Measurements from ENCODE around the gene TNFAIP8L2.
"Not testable (repeated sequence)": the region's sequence is repeated elsewhere in the genome, so short reads cannot be mapped to it uniquely, and the experiment has no call there.

Gene TNFAIP8L2

DNA sequence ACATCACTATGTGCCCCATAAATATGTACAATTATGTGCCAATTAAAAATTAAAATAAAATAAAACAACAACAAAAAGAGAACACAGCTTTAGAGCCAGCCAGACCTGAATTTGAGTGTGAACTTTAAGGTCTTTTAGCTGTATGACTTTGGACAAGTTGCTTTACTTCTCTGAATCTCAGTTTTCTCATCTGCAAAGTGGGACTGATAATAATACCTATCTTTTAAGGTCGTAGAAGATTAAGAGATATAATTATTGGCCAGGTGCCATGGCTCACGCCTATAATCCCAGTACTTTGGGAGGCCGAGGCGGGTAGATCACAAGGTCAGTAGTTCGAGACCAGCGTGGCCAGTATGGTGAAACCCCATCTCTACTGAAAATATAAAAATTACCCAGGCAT, 36.9 kb downstream of the TNFAIP8L2 start:
- DNase-seq, result no peak

DNA sequence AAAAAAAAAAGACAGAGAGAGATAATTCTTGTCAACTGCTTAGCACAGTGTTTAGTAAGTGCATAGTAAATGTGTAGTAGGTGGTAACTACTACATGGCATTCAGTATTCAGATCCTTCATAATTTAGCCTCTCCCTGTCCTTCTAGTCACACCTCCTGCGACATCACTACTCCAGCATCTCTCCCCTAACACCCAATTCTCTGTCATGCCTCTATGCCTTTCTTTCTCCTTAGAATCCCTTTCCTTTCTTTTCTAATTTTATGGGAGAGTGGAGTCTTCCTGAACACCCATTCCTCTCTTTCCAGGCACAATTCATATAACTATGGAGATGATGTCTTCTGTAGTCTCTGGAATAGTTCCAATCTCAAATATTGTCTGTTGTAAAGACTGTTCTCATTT, 37.4 kb downstream of the TNFAIP8L2 start:
- no peak for DNase-seq

DNA sequence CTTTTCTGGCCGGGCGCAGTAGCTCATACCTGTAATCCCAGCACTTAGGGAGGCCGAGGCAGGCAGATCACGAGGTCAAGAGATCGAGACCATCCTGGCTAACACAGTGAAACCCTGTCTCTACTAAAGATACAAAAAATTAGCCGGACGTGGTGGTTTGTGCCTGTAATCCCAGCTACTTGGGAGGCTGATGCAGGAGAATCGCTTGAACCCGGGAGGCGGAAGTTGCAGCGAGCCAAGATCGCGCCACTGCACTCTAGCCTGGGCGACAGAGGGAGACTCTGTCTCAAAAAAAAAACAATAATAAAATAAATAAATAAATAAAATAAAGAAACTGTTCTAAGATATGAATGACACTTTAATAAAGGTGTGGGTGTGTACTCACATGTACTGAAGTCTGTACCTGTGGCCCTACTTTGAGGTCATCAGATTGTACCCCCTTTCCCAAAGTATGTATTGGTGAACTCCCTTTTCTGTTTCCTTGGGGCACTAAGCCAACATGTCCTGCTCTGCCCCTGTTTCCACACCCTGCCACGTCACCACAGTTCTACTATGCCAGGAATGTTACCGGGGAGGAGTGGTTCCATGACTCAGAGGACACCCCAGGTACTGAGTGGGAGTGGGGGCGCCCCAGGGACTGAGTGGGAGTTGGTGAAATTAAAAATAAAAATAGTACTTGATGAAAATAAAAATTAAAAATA, 38.6 kb downstream of the TNFAIP8L2 start:
- DNase-seq, result not testable (repeated sequence)

DNA sequence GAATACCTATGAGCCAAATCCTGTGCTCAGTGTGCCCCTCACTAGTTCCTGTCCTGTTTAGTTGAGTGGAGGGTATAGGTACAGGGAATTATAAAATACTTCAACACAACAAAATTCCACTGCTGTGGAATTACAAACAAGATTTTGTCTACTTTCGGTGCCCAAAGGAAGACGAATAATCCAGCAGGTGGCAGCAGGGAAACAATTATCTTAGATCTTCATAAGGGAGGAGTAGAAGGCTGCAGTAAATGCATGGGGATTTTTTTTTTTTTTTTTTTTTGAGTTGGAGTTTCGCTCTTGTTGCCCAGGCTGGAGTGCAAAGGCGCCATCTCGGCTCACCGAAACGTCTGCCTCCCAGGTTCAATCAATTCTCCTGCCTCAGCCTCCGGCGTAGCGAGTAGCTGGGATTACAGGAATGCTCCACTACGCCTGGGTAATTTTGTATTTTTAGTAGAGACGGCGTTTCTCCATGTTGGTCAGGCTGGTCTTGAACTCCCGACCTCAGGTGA, 39.9 kb downstream of the TNFAIP8L2 start:
- DNase-seq, result peak; percentile 49

DNA sequence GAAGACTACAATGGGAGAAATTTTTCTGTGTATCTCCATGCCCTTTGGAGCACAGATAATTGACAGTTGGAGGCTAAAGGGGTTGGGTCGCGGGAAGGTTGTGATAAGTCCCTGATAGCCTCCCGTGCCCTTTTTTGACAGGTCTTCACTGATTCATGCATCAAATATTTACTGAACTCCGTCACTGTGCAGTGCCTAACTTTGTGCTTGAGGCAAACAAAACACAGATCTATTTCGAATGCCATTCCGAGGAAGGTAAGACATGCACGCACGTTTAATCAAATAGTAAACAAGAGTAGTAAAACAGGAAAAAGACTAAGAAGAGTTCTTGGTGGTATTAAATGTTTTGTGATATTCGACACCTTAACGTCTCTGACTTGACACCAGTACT, 41.4 kb downstream of the TNFAIP8L2 start:
- no peak for DNase-seq

DNA sequence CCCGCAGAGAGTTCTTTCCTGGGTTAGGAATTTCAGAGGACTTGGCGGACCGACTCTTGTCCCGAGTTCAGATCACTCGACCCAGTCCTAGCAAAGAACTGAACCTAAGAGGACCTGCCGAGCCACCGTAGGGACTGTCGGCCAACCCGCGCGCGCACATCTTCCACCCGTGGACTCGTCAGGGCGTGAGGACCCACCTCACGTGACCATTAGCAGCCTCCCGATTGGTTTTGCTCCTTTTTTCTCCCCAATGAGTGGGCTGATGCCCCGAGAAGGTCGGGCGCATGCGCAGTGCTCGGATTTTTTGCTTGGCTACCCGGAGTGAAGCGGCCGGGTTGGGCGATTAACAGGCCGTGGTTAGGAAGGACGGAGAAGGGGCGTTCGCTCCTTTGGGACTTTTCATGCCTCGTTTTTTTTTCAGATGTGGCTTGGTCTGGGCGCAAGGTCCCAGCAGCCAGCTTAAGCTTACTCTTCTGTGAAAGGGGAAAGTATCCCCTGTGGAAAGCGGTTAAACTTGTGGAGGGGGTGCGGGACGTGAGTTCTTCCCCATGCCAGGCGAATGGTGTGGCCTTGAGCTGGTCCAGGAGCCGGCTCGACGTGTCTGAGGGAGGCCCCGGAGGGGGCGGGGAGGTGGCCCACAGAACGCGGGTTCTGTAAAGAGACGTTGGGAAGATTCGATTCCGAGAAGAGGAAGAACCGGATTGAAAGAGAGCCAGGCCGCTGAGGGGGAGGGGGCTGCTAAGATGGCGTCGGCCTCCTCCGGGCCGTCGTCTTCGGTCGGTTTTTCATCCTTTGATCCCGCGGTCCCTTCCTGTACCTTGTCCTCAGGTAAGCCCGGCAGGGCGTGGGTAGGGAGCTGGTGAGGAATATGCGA, 42.0 kb downstream of the TNFAIP8L2 start, which contains the start of gene PIP5K1A:
Gene PIP5K1A, plus strand, starts transcription at position 299 of the 874 bp plus-strand sequence. Its CDS starts 445 bp downstream, at position 744.
- peak; percentile 99 for DNase-seq

DNA sequence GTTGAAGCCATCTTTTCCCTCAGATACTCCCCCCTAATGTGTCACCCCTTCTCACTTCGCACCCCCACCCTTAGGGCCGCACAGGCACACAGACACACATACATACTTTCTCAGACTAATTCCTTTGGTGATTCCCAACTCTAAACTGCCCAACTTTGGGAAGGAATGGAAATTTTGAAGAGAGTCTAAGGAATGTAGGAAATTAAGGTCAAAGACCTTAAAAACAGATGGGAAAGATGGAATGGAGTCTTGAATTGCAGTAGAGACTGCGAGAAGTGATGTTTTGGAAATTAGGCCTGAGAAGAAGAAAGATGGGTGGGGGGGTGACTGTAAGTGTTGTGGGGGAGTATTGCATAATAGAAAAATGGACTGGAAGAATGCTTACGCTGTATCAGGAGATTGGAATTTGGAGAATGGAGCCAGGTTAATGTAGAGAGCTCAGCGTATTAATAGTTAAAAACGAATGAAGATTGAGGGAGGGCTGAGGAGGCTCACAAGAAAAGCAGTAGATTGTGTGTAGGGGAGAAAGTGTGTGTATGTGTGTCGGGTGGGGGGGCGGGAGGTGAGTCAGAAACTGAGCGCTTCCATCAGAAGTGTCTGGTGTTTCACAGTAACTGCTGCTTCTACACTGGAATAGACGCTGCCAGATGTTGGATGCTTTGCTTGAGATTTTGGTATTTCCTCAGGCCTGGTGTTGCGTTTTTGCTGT, 43.6 kb downstream of the TNFAIP8L2 start:
- DNase-seq, result no peak

DNA sequence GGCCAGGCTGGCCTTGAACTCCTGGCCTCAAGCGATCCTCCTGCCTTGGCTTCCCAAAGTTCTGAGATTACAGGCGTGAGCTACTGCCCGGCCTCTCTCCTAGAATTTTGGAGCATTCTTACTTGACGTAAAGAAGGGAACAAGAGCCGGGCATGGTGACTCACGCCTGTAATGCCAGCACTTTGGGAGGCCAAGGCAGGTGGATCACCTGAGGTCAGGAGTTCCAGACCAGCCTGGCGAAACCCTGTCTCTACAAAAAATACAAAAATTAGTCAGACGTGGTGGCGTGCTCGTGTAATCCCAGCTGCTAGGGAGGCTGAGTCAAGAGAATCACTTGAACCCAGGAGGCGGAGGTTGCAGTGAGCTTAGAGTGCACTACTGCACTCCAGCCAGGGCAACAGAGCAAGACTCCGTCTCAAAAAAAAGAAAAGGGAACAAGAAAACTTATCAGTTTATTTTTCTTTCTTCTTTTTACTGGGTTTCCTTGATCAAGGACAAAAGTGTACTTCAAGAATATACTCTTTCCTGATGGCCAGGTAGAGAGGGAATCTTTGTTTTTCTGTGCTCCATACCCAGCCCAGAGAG, 49.0 kb downstream of the TNFAIP8L2 start:
- DNase-seq, result not testable (repeated sequence)
